RPMI7951 (cell line): ENCODE data around the gene TMEM185A. TPM values are rescaled to one million over a fixed set of nuclear protein-coding genes. Genes with fewer than 3 reads are reported as not detected.
"Not testable (repeated sequence)": the region's sequence is repeated elsewhere in the genome, so short reads cannot be mapped to it uniquely, and the experiment has no call there.

Experiments
- DNase-seq: peaks from one replicate; pipeline ENCODE4 v3.0.0-alpha.2; 2012; ENCODE audit warnings: low read depth
- total RNA-seq: library from RNA; depleted of rRNA; stranded (reverse); fragments of >200 nt; shearing (Covaris generic); gene quantifications from 2 replicates; pipeline ENCODE4 v1.2.3, GENCODE V29; 2014; rRNA removed

Gene TMEM185A
- total RNA-seq: 10.7 and 12.7 TPM in 2 replicates

- peak; percentile 52 for DNase-seq
These were observed at the start of gene TMEM185A for GRCh38 chrX:149631234-149632165. Gene TMEM185A (minus strand): TSS chrX:149631792. CDS start chrX:149631580, 212 bp downstream.

- no peak for DNase-seq
These were observed 49.6 kb upstream of the TMEM185A start for GRCh38 chrX:149681182-149681581.

- DNase-seq: not testable (repeated sequence)
These were observed 47.6 kb upstream of the TMEM185A start for GRCh38 chrX:149679164-149679678.

GRCh38 chrX:149675554-149675953 lies 44.0 kb upstream of the TMEM185A start:
- DNase-seq: not testable (repeated sequence)

- DNase-seq: not testable (repeated sequence)
These were observed 43.5 kb upstream of the TMEM185A start for GRCh38 chrX:149675088-149675487.

- DNase-seq: not testable (repeated sequence)
These were observed 29.0 kb upstream of the TMEM185A start for GRCh38 chrX:149660613-149661012.

- not testable (repeated sequence) for DNase-seq
These were observed 24.8 kb upstream of the TMEM185A start for GRCh38 chrX:149656260-149656884.

GRCh38 chrX:149652232-149652981 lies 20.8 kb upstream of the TMEM185A start:
- no peak for DNase-seq

- DNase-seq: no peak
These were observed 18.6 kb upstream of the TMEM185A start for GRCh38 chrX:149650162-149650561.

- no peak for DNase-seq
These were observed 17.3 kb upstream of the TMEM185A start for GRCh38 chrX:149648932-149649331.

GRCh38 chrX:149647505-149647904 lies 15.9 kb upstream of the TMEM185A start:
- DNase-seq: no peak

GRCh38 chrX:149643496-149643895 lies 11.9 kb upstream of the TMEM185A start:
- DNase-seq: no peak

- no peak for DNase-seq
These were observed 10.2 kb upstream of the TMEM185A start for GRCh38 chrX:149641835-149642234.

GRCh38 chrX:149641432-149641831 lies 9.8 kb upstream of the TMEM185A start:
- DNase-seq: no peak

- DNase-seq: no peak
These were observed 8.0 kb upstream of the TMEM185A start for GRCh38 chrX:149639568-149639967.

- no peak for DNase-seq
These were observed 7.3 kb upstream of the TMEM185A start for GRCh38 chrX:149638860-149639259.

- DNase-seq: no peak
These were observed 1.9 kb upstream of the TMEM185A start for GRCh38 chrX:149633511-149633910.

- peak; percentile 40 for DNase-seq
These were observed 835 bp downstream of the TMEM185A start for GRCh38 chrX:149630681-149631233.

GRCh38 chrX:149629730-149630387 lies 1.7 kb downstream of the TMEM185A start:
- no peak for DNase-seq

GRCh38 chrX:149628768-149629167 lies 2.8 kb downstream of the TMEM185A start:
- no peak for DNase-seq

- DNase-seq: no peak
These were observed 3.3 kb downstream of the TMEM185A start for GRCh38 chrX:149628280-149628679.
